MM.1S (cell line): Measurements from ENCODE around the gene R3HDM2.

Experiments used
- CTCF ChIP-seq: fragments of 300-600 bp; sonication (generic); IDR thresholded peaks from 2 replicates; pipeline ENCODE4 v1.5.1; 2016; ENCODE audit warnings: antibody characterized with exemption, low read length, mixed read lengths
- EZH2 ChIP-seq: fragments of 300-600 bp; sonication (generic); optimal IDR thresholded peaks from 2 replicates; pipeline ENCODE3; 2017; ENCODE audit warnings: low read depth, mild to moderate bottlenecking, antibody characterized with exemption, low read length, mixed read lengths
- EZH2phosphoT487 ChIP-seq: fragments of 300-600 bp; sonication (generic); IDR thresholded peaks from 2 replicates; pipeline ENCODE4 v1.6.1; 2018; ENCODE audit warnings: antibody characterized with exemption, low read length

DNA sequence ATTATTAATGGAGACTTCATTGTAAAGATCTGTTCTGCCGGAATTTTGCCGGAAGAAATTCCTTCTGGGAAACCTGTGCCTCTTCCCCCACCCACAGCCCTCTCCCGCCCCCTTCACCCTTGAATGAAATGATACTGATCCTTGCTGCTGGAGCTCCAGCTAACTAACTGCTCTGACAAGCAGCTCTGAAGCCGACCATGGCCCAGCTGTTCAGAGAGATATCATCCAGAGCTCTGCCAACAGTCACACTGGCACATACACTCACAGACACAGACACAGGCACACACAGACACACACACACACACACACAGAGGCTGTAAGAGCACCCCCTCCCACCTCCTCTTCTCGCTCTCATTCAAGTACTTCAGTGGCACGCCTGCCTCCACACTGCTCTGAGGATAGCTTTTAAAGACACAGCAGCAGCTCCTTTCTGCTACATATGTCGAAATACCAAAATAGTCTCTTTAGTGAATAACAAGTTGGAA is 88.6 kb downstream of the R3HDM2 start:
- TF ChIP-seq EZH2phosphoT487 = no peak
- no peak for TF ChIP-seq CTCF
- no peak for TF ChIP-seq EZH2
